ENCODE data around the gene GPR155. TPM values are rescaled to one million over a fixed set of nuclear protein-coding genes. Genes with fewer than 3 reads are reported as not detected.

The GPR155 gene
- total and polyA plus RNA-seq, 2 of the 4 experiments (the other 2 are of a cell fraction) = 2.3 to 3.4 TPM

DNA sequence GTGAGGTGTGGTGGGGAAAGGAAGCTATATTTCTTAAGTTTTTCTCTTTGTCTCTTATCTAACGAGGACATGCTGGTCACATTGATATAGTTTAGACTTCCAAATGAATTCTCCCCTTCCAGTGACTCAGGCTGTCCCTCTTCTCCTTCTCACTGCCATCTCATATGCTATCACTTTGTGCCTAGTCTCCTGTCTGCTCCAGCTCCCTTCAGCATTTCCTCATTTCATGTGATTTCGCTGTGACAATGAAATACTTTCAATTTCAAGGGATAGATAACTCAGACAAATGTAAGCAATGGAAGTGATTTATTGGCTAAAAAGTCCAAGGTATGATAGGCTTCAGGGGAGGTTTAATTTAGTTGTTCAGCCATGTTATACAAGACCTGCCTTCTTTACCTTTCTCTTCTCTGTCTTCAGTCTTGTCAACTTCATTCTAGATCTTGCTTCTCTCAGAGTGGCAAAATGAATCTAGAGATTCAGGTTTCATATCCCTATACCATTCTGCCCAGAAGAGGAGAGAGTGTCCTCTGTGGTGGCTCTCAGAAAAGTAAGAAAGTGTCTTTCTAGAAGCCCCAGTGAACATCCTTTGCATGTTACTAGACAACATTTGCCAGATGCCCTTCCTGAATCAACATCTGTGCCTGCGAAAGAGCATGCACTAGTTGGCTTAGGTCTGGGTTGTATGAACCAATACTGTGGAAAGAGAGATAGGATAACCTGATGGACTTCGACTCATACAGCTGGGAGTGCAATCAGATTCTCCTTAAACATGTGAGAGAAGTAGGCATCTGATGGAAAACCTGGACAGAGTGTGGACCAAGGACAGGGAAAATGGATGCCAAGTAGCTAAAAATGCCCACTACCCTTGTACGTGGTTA, 29.9 kb upstream of the GPR155 start:
- TF ChIP-seq SMC3 (IDR thresholded peaks at IDR 0.05; ENCODE audit: low read depth, low read length) = no peak
- no peak for TF ChIP-seq CEBPB (IDR thresholded peaks at IDR 0.05; ENCODE audit: low read depth, low read length)
- TF ChIP-seq MAZ (IDR thresholded peaks at IDR 0.05; ENCODE audit: borderline replicate concordance, low read depth, low read length) = no peak
- TF ChIP-seq USF2 (IDR thresholded peaks at IDR 0.05; ENCODE audit: low read depth, low read length) = no peak
- no peak for TF ChIP-seq BHLHE40 (IDR thresholded peaks at IDR 0.05; ENCODE audit: low read depth, low read length)
- Histone ChIP-seq H2BK20ac (ENCODE audit: low read depth, low read length) (no peak overlapping the region), H3K4me2 (ENCODE audit: low read depth, low read length) (no peak overlapping the region), H2BK120ac (ENCODE audit: low read depth, low read length) (no peak overlapping the region), H3K27ac (ENCODE audit: insufficient read depth, low read length) (no peak overlapping the region), H3K56ac (ENCODE audit: extremely low read depth, insufficient read depth, low read length) (no peak overlapping the region), H2AK9ac (replicated peaks; ENCODE audit: low read depth, low read length, poor library complexity) (no peak overlapping the region), H3K18ac (ENCODE audit: low read depth, low read length) (no peak overlapping the region), H4K91ac (ENCODE audit: insufficient read depth, low read depth, low read length) (no peak overlapping the region), H3K23ac (ENCODE audit: low read depth, low read length) (no peak overlapping the region), H4K8ac (ENCODE audit: low read depth in 2 of 2, low read length in 2 of 2) (no peak overlapping the region), H3K79me1 (ENCODE audit: low read depth in 1 of 2, low read length in 2 of 2) (no peaks in the 10 kb centered on the region), H3K36me3 (ENCODE audit: control insufficient read depth, insufficient read depth, low read length) (no peaks in the 10 kb centered on the region), H4K20me1 (ENCODE audit: insufficient read depth, low read length) (no peaks in the 10 kb centered on the region), H2AFZ (replicated peaks; ENCODE audit: low read length, poor library complexity) (no peak overlapping the region), H3K4ac (ENCODE audit: low read depth, low read length) (no peak overlapping the region), H3K9me1 (ENCODE audit: insufficient read depth, low read length) (no peaks in the 10 kb centered on the region), H2AK5ac (ENCODE audit: low read depth, low read length) (no peak overlapping the region), H3K4me3 (ENCODE audit: insufficient read depth, low read depth, low read length) (no peak overlapping the region), H3K14ac (replicated peaks; ENCODE audit: low read depth, low read length) (no peak overlapping the region), H3K9me3 (ENCODE audit: control insufficient read depth, insufficient read depth, low read length) (no peaks in the 10 kb centered on the region), H3K27me3 (ENCODE audit: control insufficient read depth, insufficient read depth, low read length) (peaks cover 15% of the 10 kb centered on the region), H3K4me1 (ENCODE audit: control insufficient read depth, insufficient read depth, low read length) (no peaks in the 10 kb centered on the region), H4K5ac (ENCODE audit: low read depth, low read length) (no peak overlapping the region), H2BK15ac (ENCODE audit: low read depth, low read length) (no peak overlapping the region), H2BK5ac (ENCODE audit: low read depth, low read length, poor library complexity, severe bottlenecking) (no peak overlapping the region), H3K9ac (ENCODE audit: low read depth, low read length) (no peak overlapping the region)
- WGBS, 2 experiments (ENCODE audit: extremely low coverage in 2 of 2, insufficient read length in 1 of 2) = 17% methylated on average over 1 of the region's 5 CpGs; no CpG with 5 or more reads in 1 of the 2 experiments
- CTCF ChIA-PET = interaction anchor here (0.5 to 0.6 kb wide), 2 partner anchors 33 to 473 kb away, joined by 3 read pairs; no protein-coding TSS in a partner anchor
- DNase-seq = no peak
- intact Hi-C loops (cut with micrococcal nuclease) = no loop called here
- ATAC-seq (ENCODE audit: low read depth) = no peak
- in situ Hi-C loops (cut with MboI; ENCODE audit: low sequenced_read_pairs) = no loop called here
- no TSS peak for BruUV-seq (replicated peaks)
- POLR2A ChIA-PET (ENCODE audit: unreplicated experiment) = no interaction called here
- dilution Hi-C loops (cut with HindIII; ENCODE audit: low sequenced_read_pairs, unreplicated experiment) = no loop called here

Data from IMR-90 (cell line).